Cerebellar nuclear complex (tissue), 1 donor: Measurements from ENCODE around the gene MYO16.

Source experiments
- DNase-seq, 2 experiments: peaks; one replicate each; lab custom pipeline; 2025; lab: John Stamatoyannopoulos, UW

The MYO16 gene

GRCh38 chr13:108797354-108797753, 167.9 kb downstream of the MYO16 start:
- DNase-seq, result no peak

- DNase-seq, result no peak
Measured at GRCh38 chr13:108807841-108808240, 178.4 kb downstream of the MYO16 start.

- no peak for DNase-seq
Measured at GRCh38 chr13:108812165-108812564, 182.8 kb downstream of the MYO16 start.

GRCh38 chr13:108812661-108813060, 183.2 kb downstream of the MYO16 start:
- no peak for DNase-seq

- DNase-seq, result no peak
Measured at GRCh38 chr13:108813587-108814170, 184.3 kb downstream of the MYO16 start.

GRCh38 chr13:108816375-108816774, 187.0 kb downstream of the MYO16 start:
- no peak for DNase-seq

GRCh38 chr13:108827646-108828045, 198.2 kb downstream of the MYO16 start:
- no peak for DNase-seq

- DNase-seq, result no peak
Measured at GRCh38 chr13:108828086-108828815, 198.8 kb downstream of the MYO16 start.

GRCh38 chr13:108830916-108831315, 201.5 kb downstream of the MYO16 start:
- no peak for DNase-seq

- DNase-seq, result no peak
Measured at GRCh38 chr13:108833531-108833930, 204.1 kb downstream of the MYO16 start.

- DNase-seq, result no peak
Measured at GRCh38 chr13:108834193-108834592, 204.8 kb downstream of the MYO16 start.

- DNase-seq, result no peak
Measured at GRCh38 chr13:108835083-108835482, 205.7 kb downstream of the MYO16 start.

- no peak for DNase-seq
Measured at GRCh38 chr13:108850691-108851090, 221.3 kb downstream of the MYO16 start.

- no peak for DNase-seq
Measured at GRCh38 chr13:108851660-108852059, 222.2 kb downstream of the MYO16 start.

GRCh38 chr13:108853031-108853430, 223.6 kb downstream of the MYO16 start:
- DNase-seq, result no peak

GRCh38 chr13:108855737-108856387, 226.5 kb downstream of the MYO16 start:
- DNase-seq, result no peak

- no peak for DNase-seq
Measured at GRCh38 chr13:108858676-108859075, 229.3 kb downstream of the MYO16 start.

- no peak for DNase-seq
Measured at GRCh38 chr13:108859197-108860012, 230.0 kb downstream of the MYO16 start.

GRCh38 chr13:108860418-108860817, 231.0 kb downstream of the MYO16 start:
- no peak for DNase-seq

GRCh38 chr13:108877300-108877699, 247.9 kb downstream of the MYO16 start:
- no peak for DNase-seq

GRCh38 chr13:108878732-108879131, 249.3 kb downstream of the MYO16 start:
- no peak for DNase-seq

GRCh38 chr13:108889324-108889984, 260.0 kb downstream of the MYO16 start:
- no peak for DNase-seq
